HG02973 (cell line): Measurements from ENCODE around the gene FYN.

Experiments used
- ATAC-seq: cut with Tn5 transposase; IDR thresholded peaks from one replicate; pipeline ENCODE4 v1.9.1; 2021; ENCODE audit warnings: moderate library complexity; ENCODE audit not compliant: unreplicated experiment

FYN gene

GRCh38 chr6:111610548-111611172, 262.6 kb downstream of the FYN start:
- no peak for ATAC-seq
